GM19240 (cell line): ENCODE measurements around the gene MVK.

ENCODE experiments used
- DNase-seq: peaks from one replicate; pipeline ENCODE4 v3.0.0; 2011; ENCODE audit warnings: low spot score; ENCODE audit not compliant: insufficient read length

MVK gene

DNA sequence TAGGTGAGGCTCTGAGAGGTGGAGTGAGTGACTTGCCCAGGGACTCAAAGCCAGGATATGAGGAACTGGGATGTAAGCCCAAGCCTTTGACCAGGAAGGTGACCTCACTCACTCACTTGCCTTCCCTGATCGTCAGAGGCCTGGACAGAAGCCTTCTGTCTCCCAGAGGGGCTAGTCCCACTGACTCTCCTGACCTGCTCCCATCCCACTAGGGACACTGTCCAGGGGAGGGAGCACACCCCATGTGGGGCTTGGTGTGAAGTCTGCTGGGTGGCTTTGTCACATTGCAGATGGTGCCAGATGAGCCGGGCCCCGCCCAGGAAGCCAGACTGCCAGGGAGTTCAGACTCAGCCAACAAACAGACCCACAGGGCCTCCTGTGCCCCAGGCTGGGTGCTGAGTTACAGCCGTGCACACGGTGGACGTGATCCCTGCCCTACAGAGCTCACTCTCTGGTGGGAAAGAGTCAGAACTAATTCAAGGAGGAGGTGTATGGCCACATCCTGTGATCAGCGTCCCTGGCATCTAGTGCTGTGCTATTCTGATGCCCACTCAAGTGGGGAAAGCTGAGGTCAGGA lies 28.6 kb upstream of the MVK start:
- DNase-seq, result no peak

DNA sequence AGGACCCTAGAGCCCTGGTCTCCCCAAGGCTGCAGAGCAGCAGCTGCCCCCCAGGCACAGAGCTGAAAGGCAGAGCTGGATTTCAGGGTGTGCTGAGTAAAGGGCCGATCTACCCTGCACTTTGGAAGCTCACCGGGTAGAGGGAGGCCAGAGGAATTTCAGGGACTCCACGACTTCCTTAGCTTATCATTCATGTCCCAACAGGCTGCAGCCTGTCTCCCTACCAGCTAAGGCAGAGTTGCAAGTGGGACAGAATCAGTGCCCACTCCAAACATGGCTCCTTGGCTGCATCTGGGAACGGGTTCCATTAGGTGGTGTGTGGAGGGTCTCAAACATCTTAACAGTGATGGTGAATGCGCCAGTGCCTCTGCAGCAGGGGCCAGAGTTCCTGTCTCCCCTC lies 27.8 kb upstream of the MVK start:
- no peak for DNase-seq

DNA sequence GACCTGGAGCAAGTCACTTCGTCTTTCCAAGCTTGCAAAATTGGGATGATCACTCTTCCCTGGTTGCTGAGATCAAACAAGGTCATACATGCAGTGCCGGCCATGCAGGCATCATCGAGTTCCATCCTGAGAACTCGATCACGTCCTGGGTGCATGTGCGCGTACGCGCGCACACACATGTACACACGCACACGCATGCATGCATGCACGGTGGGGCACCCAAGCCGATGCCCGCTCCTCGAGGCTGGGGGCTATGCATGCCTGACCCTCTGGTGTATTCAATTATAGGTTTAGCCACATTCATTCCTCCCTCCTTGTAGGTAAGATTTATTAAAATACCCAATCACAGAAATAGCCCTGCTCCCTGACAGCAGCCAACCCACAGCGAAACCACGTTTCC lies 26.3 kb upstream of the MVK start:
- no peak for DNase-seq

DNA sequence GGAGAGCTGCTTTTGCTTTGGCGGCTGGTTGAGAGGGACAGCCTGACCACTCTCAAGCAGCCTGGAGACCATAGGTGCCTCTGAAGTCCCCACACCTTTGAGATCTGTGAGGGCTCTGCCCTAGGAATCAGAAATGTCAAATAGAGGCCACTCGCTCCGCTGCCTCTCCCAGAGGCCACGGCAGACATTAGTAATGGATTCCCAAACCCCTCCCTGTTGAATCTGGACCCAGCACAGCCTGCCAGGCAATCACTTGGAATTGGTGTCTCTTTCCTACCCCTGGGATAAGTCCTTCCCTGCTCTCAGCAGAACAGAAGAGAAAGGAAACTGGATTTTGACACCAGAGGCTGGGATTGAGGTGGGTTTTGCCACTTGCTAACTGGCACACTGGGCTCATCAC lies 25.3 kb upstream of the MVK start:
- no peak for DNase-seq

- DNase-seq, result no peak
Observed at GRCh38 chr12:109549613-109550270, 23.9 kb upstream of the MVK start.

DNA sequence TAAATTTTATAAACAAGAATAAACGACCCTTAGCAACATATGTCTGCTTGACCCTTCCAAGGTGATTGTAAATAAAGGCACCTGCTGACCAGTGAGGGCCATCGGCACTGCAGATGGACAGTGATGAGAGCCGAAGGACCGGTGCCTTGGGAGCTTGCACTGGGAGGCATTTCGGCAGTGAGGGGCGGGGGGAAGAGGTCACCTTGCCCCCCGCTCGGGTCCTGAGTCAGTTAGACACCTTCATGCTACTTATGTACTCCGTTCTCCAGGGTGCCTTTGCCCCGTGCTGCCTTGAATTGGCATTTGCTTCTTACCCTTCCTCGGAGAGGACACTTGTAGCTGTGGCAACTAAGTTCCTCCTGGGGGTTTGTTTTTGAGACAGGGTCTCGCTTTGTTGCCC lies 23.3 kb upstream of the MVK start:
- DNase-seq, result no peak

GRCh38 chr12:109551108-109551507 lies 22.5 kb upstream of the MVK start:
- no peak for DNase-seq

DNA sequence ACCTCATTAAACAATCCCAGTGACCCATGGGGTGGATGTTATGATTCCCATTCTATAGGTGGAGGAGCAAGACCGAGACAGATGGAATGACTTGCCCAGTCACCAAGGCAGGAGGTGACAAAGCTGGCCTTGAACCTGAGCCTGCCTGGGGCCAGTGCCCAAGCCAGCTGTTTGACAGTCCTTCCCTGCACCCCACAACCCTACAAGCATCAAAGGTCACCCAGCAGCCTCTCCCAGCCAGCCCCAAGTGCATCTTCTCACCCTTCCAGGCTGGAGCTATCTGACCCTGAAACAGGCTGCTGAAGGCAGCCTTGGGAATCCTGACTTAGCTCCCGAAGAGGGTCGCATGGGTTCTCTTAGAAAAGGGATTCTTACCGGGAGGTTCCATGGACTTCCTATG lies 20.6 kb upstream of the MVK start:
- no peak for DNase-seq

DNA sequence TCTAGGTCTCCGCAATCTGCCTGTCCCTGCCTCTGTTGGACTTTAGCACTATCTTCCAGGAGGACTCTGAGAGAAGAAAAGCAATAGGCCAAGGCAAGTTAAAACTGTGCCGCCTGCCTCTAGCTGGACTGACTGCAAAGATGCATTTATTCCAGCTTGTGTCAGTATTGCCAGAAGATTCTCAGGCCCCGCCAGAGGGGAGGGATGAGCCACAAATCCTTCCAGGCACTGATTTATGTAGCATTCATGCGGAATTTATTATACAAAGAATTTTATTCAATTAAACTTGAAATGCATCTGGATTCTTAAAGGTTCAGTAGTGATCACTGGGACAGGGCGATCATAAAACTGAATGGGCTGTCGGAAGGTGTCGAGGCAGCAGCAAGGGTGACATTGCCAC lies 20.1 kb upstream of the MVK start:
- no peak for DNase-seq

DNA sequence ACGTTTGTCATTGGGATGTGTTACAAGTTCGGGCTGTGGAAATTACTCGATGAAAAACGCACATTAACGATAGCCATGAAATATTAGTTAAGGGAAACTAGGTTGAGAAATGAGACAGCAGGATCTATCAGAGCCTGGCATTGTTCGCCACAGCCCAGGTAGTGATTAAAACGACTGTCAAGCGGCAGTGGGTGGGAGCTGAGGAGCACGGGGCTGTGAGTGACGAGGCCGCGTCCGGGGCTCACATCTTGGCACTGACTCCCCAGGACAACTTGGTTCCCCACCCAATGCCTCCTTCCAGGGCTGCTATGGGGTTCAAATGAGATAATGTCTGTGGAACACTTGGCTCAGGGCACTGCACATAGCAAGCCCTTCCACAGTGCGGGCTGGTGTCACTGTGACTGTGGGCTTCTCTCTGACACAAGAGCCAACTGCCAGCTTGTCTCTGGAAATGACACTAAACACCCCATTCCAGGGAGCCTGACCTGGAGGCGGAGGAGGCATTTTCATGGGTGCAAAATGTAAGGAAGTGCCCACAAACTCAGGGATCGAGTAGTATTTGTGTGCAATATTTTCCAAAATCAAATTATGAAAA lies 19.6 kb upstream of the MVK start:
- DNase-seq, result no peak

DNA sequence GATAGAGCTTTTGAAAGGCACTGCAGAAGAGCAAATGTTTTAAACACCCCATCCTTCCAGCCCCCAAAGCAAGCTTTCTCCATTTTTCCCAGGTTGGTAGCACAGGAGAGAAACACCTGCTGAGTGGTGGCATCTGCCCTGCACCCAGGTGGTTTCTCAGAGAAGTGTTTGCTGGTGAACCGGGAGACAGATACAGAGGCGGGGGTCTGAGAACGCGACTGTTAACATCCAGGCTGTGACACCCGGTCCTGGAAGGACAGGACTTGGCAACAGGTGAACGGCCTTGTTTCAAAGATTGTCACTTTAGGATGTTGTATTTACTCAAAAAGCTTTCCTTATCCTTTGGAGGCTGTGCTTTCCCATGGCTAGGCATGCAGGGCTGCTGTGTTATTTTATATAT lies 18.8 kb upstream of the MVK start:
- DNase-seq, result no peak

GRCh38 chr12:109555431-109556315 lies 17.9 kb upstream of the MVK start:
- no peak for DNase-seq

GRCh38 chr12:109557200-109557599 lies 16.4 kb upstream of the MVK start:
- no peak for DNase-seq

GRCh38 chr12:109557805-109558204 lies 15.8 kb upstream of the MVK start:
- no peak for DNase-seq

GRCh38 chr12:109558374-109559199 lies 15.0 kb upstream of the MVK start:
- no peak for DNase-seq

GRCh38 chr12:109559200-109559505 lies 14.4 kb upstream of the MVK start:
- no peak for DNase-seq

- no peak for DNase-seq
Observed at GRCh38 chr12:109559601-109560000, 14.0 kb upstream of the MVK start.

GRCh38 chr12:109560867-109561710 lies 12.5 kb upstream of the MVK start:
- no peak for DNase-seq

DNA sequence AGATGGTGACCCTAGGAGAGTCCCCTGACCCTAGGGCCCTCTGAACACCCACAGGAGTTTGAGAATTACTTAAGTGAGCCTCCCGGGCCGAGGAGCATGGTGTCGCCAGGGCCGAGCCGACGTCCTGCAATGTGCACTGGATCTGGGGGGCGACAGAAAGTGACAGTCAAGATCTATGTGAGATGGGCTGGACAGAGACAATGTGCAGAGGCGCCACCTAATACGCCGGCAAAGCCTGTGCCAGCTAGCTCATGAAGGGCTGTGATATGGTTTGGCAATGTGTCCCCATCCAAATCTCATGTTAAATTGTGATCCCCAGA lies 11.9 kb upstream of the MVK start:
- DNase-seq, result no peak

DNA sequence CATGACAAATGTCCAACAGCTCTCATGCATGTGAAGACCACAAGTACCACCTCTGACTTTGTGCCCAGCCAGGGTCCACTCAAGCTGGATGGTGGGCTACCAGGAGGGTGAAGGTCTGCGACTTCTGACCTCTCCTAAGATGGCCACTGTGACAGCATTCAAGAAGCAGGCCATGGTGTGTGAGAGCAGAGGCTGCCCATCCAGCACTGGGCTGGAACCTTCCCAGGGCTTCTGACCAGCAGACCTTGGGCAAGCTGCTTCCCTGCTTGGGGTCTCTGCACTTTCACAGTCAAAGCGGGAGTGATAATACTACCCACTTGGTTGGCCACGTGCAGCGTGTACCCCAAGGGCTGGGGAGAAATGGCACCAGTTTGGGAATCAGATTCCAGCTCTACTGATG lies 10.7 kb upstream of the MVK start:
- no peak for DNase-seq
